Activated naive CD4-positive, alpha-beta T cell treated with anti-CD3 and anti-CD28 coated beads, Interleukin-2, amount 50 U/mL, for 72 hours (primary cell): Measurements from ENCODE around the gene PAPOLG. TPM values are rescaled to one million over a fixed set of nuclear protein-coding genes. Genes with fewer than 3 reads are reported as not detected.
A peak's percentile ranks its signal among the peaks of the same experiment; 100 is the strongest.

Source experiments
- ATAC-seq, 2 donors: fragments of 150-1000 bp; cut with Tn5 transposase; 2 replicates each; pipeline ENCODE4 v1.10.0; 2021; ENCODE audit warnings: mild to moderate bottlenecking in 2 of 2, moderate library complexity in 2 of 2
- DNase-seq, 2 donors: peaks; one replicate each; pipeline ENCODE4 v3.0.0; 2021 to 2022; ENCODE audit warnings: low spot score in 2 of 2
- H3K27ac Mint-ChIP-seq, 2 donors: one replicate each; pipeline ENCODE4 v1.8.0; 2022; ENCODE audit warnings: mild to moderate bottlenecking in 2 of 2, mixed read lengths in 2 of 2
- H3K36me3 Mint-ChIP-seq, 2 donors: one replicate each; pipeline ENCODE4 v1.8.0; 2022; ENCODE audit warnings: mixed read lengths in 2 of 2
- H3K9me3 Mint-ChIP-seq, 2 donors: one replicate each; pipeline ENCODE4 v1.8.0; 2022; ENCODE audit warnings: mixed read lengths in 2 of 2
- total RNA-seq, 2 donors: library from RNA; stranded (reverse); gene quantifications; one replicate each; pipeline ENCODE4 v1.2.3, GENCODE V29; 2022

PAPOLG gene
- total RNA-seq, 2 donors from 2014 or later, result 14.2 to 24.4 TPM

DNA sequence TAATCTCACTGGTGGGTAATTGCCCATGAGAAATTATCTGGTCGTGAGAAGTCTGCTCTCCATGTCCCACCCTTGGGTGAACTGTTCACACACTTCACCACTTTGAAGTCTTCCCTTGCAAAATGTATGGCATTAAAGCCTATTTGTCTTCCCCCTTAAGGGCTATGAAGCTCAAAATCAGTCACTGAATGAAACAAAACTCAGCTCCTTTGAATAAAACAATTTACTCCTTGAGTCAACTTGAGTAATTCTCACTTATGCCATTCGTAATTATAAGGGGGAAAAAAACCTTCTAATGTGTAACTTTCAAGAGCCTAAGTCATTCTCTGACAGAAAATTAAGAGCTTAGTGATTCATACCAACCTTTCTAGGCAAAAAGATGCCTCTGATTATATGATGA is 76.6 kb downstream of the PAPOLG start:
- peaks cover 0 to 13% of the 10 kb centered on the region in 2 donors for H3K9me3 Mint-ChIP-seq
- H3K36me3 Mint-ChIP-seq, result peaks cover 6% of the 10 kb centered on the region in 2 donors
- H3K27ac Mint-ChIP-seq, result peak overlapping the region in 1 of 2 donors; percentile 76
- ATAC-seq, result peak; percentile 85 to 93
- no peak for DNase-seq

DNA sequence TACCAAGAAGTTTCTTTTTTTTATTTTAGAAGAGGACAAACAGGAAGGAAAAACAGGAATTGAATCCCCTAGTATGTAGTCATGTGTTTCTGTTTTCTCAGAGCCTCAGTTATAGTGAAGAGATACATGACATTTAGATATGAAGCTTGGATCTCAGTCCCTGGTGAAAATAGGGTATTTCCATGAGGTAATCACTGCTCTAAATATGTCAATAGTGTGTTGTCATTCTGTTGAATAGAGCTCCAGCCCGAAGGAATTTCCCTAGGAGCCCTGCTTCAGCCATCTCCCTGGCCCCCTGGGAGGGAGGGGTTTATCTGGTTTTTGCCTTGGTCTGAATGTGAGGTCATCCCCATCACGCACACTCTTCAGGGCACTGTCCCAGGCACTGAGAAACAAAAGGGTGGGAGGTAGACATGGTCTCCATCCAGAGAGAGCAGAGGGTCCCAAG is 78.2 kb downstream of the PAPOLG start:
- Mint-ChIP-seq H3K9me3 (peaks cover 0 to 13% of the 10 kb centered on the region in 2 donors), H3K27ac (peak overlapping the region in 1 of 2 donors; percentile 76), H3K36me3 (peaks cover 6% of the 10 kb centered on the region in 2 donors)
- ATAC-seq (no peak), DNase-seq (no peak)

DNA sequence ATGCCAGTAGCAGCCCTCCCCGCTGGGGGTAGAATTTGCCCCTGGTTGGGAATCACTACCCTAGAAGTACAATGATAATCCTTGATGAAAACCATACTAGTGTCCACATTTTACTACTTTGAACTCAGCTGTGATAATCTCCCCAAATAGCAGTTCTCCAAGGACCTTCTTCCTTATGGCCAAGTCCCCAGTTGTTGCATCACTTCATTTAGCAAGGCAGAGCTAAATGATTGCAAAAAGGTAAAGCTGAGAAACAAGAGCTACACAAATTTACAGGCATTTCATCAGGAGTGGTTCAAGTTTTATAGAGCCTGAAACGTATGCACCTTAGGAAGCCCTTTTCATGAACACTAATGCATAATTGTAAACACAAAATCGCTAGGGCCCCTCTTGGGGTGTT is 80.4 kb downstream of the PAPOLG start:
- Mint-ChIP-seq H3K9me3 (peaks cover 0 to 8% of the 10 kb centered on the region in 2 donors), H3K36me3 (peaks cover 6% of the 10 kb centered on the region in 2 donors), H3K27ac (no peak overlapping the region)
- DNase-seq (no peak), ATAC-seq (no peak)

DNA sequence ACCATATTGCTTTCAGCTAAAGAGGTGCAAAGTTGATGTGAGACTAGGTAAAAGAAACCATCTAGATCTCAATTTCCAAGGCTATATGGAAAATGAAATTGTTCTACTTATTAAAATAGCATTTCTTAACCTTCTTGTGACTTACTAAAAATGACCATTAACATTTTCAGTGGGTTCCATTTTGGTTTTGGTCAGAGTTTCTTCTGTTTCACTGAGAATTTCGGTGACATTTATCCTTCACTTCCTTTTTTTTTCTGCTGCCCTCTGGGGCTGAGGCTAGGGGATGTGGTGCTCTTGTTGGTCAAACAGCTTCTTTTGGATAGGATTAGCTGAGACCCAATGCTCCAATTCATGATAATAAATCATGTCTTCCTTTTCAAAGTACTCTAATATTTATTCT is 81.1 kb downstream of the PAPOLG start:
- ATAC-seq, result no peak
- Mint-ChIP-seq H3K36me3 (peaks cover 6% of the 10 kb centered on the region in 2 donors), H3K9me3 (peaks cover 0 to 8% of the 10 kb centered on the region in 2 donors), H3K27ac (no peak overlapping the region)
- no peak for DNase-seq

DNA sequence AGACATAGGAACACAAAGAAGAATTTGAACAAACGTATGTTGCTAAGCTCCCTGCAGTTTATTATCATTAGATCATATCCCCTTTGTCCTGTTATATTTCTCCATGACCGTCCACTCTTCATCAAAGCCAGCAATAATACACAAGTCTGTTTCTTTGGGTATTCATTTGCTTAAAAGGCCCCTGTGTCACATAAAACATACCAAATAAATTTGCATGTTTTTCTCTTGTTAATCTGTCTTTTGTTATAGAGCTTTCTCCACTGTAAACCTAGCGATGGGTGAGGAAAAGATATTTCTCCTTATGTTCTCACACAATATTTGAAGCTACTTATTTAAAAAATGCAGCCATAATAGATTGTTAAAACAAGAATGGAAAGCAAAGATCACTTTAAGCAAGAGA is 82.4 kb downstream of the PAPOLG start:
- DNase-seq (no peak), ATAC-seq (no peak)
- Mint-ChIP-seq H3K9me3 (peaks cover 0 to 8% of the 10 kb centered on the region in 2 donors), H3K36me3 (peaks cover 6% of the 10 kb centered on the region in 2 donors), H3K27ac (no peak overlapping the region)

DNA sequence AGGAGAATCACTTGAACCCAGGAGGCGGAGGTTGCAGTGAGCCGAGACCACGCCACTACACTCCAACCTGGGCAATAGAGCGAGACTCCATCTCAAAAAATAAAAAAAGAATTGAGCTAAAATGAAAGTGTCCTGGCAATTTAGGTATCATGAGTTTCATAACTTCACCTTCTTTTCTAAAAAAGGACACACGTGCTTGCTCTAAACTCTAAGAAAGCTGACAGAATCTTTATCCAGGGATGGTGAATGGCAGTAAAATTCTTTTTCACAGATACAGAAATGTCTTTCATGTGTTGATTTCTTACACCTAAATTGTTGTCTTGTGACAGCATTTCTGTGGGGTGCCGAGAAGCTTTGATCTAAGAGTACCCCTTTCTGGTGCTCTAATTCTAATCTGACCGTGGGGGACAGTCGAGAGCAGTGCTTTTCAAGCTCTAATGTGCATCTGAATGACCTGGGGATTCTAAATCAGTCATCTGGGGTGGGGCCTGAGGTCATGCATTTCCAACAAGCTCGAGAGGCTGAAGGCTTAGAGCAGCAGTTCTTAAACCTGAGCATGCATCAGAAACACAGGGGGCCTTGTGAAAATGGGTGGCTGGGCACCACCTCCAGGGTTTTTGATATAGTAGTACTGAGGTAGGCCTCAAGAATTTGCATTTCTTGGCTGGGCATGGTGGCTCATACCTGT is 83.2 kb downstream of the PAPOLG start:
- peaks cover 0 to 4% of the 10 kb centered on the region in 2 donors for H3K9me3 Mint-ChIP-seq
- no peak for DNase-seq
- peaks cover 5 to 6% of the 10 kb centered on the region in 2 donors for H3K36me3 Mint-ChIP-seq
- peak in 1 of 2 donors; percentile 30 for ATAC-seq
- H3K27ac Mint-ChIP-seq, result no peak overlapping the region

DNA sequence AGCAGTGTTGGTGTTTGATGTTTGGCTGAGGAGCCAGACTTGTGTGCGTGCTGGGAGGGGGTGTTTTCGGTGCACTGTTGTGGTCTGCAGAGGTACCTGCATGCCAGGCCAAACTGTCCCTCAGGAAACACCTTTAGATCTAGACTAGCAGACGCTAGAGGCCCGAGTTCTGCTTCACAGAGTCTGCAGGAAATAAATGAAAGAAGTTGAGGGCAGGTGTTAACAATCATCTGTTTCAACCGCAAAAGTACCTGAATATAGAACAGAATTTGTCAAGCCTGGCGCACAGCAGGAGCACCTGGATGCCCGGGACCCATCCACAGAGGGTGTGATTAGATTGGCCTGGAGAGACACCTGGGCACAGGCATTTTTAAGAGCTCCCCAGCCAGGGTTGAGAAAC is 84.8 kb downstream of the PAPOLG start:
- no peak for DNase-seq
- ATAC-seq, result peak; percentile 49 to 55
- Mint-ChIP-seq H3K36me3 (peaks cover 0 to 2% of the 10 kb centered on the region in 2 donors), H3K9me3 (peaks cover 0 to 3% of the 10 kb centered on the region in 2 donors), H3K27ac (no peak overlapping the region)

DNA sequence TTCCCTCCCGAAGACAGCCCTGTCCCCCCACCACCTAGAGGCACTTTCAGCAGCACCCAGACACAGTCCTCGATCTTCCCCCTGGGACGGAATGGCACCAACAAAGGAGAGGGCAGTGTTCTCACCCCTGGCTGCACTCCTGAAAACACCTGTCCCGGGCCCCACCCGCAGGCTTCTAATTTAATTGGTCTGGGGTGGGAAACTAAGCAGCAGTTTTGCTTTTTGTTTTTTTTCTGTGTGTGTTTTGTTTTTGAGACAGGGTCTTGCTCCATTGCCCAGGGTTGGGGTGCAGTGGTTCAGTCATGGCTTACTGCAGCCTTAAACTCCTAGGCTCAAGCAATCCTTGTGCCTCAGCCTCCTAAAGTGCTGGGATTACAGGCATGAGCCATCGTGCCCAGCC is 86.9 kb downstream of the PAPOLG start:
- no peak for ATAC-seq
- Mint-ChIP-seq H3K27ac (no peak overlapping the region), H3K36me3 (peaks cover 0 to 11% of the 10 kb centered on the region in 2 donors), H3K9me3 (peaks cover 0 to 11% of the 10 kb centered on the region in 2 donors)
- DNase-seq, result no peak

DNA sequence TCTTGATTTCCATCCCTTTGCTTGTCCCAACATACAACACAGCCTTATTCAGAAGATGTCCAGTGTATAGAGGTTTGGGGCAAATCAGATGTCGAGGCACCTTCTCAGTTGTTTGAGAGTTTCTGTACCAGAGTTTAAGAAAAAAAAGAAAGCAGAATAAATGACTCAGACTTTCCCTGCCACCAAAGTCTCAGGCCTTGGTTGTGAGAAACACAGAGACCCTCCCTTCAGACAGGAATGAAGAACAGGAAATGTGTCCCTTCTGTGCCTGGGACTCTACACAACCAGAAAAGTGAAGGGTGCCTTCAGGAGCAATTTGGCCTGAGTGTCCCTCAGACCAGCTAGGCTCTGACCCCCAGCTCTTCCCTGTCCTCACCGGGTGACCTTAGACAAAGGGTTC is 88.0 kb downstream of the PAPOLG start:
- peaks cover 0 to 11% of the 10 kb centered on the region in 2 donors for H3K36me3 Mint-ChIP-seq
- no peak overlapping the region for H3K27ac Mint-ChIP-seq
- peak in 1 of 2 donors; percentile 16 for DNase-seq
- peak; percentile 80 to 83 for ATAC-seq
- H3K9me3 Mint-ChIP-seq, result peaks cover 0 to 11% of the 10 kb centered on the region in 2 donors

DNA sequence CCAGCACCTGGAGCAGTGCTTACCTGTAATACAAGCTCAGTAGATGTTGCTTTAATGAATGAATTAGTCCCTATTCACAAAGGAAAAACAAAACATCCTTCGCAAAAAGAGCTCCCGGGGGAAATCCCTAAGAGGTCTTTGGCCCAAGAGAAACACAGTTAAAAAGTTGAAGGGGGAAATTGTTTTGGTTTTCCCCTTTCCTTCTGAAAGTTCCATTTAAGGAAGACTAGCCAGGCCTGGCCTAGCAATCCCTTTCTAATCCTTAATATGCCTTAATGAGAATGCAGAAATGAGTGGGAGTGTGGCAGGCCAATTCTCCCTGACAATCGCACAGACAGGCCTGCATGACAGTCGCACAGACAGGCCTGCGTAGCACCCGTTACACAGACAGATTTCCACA is 91.8 kb downstream of the PAPOLG start:
- Mint-ChIP-seq H3K27ac (no peak overlapping the region), H3K36me3 (peaks cover 0 to 11% of the 10 kb centered on the region in 2 donors), H3K9me3 (peaks cover 0 to 11% of the 10 kb centered on the region in 2 donors)
- DNase-seq (no peak), ATAC-seq (no peak)

Other genes starting within 250 kb of the PAPOLG start
- under 1 TPM; 0.05 to 0.25 TPM for gene BCL11A, start 202.6 kb upstream of the PAPOLG start, total RNA-seq
- 10 to 100 TPM; 23.3 to 93.0 TPM for gene REL, start 125.3 kb downstream of the PAPOLG start, total RNA-seq